ENCODE data around the gene TRMT1.

DNA sequence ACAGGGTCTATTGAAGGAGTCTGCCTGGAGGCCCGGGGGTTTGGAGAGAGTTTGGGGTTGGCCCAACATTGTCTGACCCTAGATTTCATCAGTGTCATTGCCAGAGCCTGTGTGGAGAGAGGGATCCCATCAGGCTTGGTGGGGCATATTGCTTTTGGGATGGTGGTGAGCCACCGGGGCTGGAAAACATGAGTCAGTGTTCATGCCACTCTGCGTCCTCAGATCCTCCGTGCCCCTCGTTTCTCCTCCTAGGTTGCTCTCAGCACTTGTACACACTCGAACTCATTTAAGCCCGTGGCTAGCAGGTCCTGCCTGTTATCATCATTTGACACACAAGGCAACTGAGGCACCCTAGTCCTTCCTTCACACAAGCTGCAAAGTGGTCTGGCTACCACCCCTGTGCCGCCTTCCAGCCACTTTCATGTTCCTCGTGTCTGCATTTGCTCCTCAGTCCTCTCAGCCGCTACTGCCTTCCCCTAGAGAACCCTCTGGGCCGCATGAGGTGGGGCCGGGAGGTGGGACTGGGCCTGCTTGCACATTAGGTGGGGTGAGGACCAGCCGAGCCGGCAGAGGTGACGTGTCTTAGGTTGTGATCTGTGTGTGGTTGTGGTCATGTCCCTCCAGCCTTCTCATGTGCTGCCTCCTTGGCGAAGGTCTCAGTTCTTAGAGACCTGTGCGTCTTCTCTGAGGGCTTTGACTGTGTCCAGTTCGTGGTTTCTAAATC is 5.2 kb upstream of the TRMT1 start:
- TF ChIP-seq REST (IDR thresholded peaks at IDR 0.05; ENCODE audit: unreplicated experiment) (no peak), POLR2AphosphoS5 (IDR thresholded peaks at IDR 0.05; ENCODE audit: low read depth) (no peak), CTCF (conservative IDR thresholded peaks at IDR 0.05; ENCODE audit: low read depth in 2 of 2) (no peak), EZH2phosphoT487 (IDR thresholded peaks at IDR 0.05; ENCODE audit: unreplicated experiment) (no peak), JUNB (IDR thresholded peaks at IDR 0.05; ENCODE audit: unreplicated experiment) (no peak), EZH2 (IDR thresholded peaks at IDR 0.05; ENCODE audit: low read depth, unreplicated experiment) (no peak), ZNF331 (CRISPR knock-in tag; IDR thresholded peaks at IDR 0.05; ENCODE audit: low read depth) (no peak), ZNF114 (CRISPR knock-in tag; IDR thresholded peaks at IDR 0.05) (no peak), CREB1 (CRISPR knock-in tag; IDR thresholded peaks at IDR 0.05; ENCODE audit: low read depth) (no peak), NANOG (IDR thresholded peaks at IDR 0.05; ENCODE audit: borderline replicate concordance) (no peak)
- TF ChIP-seq, protein P1, sequence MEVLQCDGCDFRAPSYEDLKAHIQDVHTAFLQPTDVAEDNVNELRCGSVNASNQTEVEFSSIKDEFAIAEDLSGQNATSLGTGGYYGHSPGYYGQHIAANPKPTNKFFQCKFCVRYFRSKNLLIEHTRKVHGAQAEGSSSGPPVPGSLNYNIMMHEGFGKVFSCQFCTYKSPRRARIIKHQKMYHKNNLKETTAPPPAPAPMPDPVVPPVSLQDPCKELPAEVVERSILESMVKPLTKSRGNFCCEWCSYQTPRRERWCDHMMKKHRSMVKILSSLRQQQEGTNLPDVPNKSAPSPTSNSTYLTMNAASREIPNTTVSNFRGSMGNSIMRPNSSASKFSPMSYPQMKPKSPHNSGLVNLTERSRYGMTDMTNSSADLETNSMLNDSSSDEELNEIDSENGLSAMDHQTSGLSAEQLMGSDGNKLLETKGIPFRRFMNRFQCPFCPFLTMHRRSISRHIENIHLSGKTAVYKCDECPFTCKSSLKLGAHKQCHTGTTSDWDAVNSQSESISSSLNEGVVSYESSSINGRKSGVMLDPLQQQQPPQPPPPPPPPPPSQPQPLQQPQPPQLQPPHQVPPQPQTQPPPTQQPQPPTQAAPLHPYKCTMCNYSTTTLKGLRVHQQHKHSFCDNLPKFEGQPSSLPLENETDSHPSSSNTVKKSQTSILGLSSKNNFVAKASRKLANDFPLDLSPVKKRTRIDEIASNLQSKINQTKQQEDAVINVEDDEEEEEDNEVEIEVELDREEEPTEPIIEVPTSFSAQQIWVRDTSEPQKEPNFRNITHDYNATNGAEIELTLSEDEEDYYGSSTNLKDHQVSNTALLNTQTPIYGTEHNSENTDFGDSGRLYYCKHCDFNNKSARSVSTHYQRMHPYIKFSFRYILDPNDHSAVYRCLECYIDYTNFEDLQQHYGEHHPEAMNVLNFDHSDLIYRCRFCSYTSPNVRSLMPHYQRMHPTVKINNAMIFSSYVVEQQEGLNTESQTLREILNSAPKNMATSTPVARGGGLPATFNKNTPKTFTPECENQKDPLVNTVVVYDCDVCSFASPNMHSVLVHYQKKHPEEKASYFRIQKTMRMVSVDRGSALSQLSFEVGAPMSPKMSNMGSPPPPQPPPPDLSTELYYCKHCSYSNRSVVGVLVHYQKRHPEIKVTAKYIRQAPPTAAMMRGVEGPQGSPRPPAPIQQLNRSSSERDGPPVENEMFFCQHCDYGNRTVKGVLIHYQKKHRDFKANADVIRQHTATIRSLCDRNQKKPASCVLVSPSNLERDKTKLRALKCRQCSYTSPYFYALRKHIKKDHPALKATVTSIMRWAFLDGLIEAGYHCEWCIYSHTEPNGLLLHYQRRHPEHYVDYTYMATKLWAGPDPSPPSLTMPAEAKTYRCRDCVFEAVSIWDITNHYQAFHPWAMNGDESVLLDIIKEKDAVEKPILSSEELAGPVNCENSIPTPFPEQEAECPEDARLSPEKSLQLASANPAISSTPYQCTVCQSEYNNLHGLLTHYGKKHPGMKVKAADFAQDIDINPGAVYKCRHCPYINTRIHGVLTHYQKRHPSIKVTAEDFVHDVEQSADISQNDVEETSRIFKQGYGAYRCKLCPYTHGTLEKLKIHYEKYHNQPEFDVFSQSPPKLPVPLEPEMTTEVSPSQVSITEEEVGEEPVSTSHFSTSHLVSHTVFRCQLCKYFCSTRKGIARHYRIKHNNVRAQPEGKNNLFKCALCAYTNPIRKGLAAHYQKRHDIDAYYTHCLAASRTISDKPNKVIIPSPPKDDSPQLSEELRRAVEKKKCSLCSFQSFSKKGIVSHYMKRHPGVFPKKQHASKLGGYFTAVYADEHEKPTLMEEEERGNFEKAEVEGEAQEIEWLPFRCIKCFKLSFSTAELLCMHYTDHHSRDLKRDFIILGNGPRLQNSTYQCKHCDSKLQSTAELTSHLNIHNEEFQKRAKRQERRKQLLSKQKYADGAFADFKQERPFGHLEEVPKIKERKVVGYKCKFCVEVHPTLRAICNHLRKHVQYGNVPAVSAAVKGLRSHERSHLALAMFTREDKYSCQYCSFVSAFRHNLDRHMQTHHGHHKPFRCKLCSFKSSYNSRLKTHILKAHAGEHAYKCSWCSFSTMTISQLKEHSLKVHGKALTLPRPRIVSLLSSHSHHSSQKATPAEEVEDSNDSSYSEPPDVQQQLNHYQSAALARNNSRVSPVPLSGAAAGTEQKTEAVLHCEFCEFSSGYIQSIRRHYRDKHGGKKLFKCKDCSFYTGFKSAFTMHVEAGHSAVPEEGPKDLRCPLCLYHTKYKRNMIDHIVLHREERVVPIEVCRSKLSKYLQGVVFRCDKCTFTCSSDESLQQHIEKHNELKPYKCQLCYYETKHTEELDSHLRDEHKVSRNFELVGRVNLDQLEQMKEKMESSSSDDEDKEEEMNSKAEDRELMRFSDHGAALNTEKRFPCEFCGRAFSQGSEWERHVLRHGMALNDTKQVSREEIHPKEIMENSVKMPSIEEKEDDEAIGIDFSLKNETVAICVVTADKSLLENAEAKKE (CRISPR knock-in tag; IDR thresholded peaks at IDR 0.05), result no peak

Measured in GM23338 (cell line).